Sigmoid colon (tissue), 7 donors: ENCODE measurements around the gene TRMU. TPM values are rescaled to one million over a fixed set of nuclear protein-coding genes. Genes with fewer than 3 reads are reported as not detected.

ENCODE experiments used
- DNase-seq: peaks from one replicate; pipeline ENCODE4 v3.0.0-alpha.2; 2019
- H3K27ac ChIP-seq, 4 donors: fragments of 200-600 bp; sonication (generic); one replicate each; pipeline ENCODE4 v1.5.1; 2016 to 2019; ENCODE audit warnings: mild to moderate bottlenecking in 1 of 4
- H3K27me3 ChIP-seq, 3 donors: fragments of 200-600 bp; sonication (generic); one replicate each; pipeline ENCODE4 v1.5.1; 2019; ENCODE audit warnings: mild to moderate bottlenecking in 1 of 3
- H3K36me3 ChIP-seq, 4 donors: fragments of 200-600 bp; sonication (generic); one replicate each; pipeline ENCODE4 v1.5.1; 2016 to 2019
- H3K4me1 ChIP-seq, 4 donors: fragments of 200-600 bp; sonication (generic); one replicate each; pipeline ENCODE4 v1.5.1; 2017 to 2019
- H3K4me3 ChIP-seq, 4 donors: fragments of 200-600 bp; sonication (generic); one replicate each; pipeline ENCODE4 v1.5.1; 2017 to 2019; ENCODE audit warnings: mild to moderate bottlenecking in 2 of 4, moderate library complexity in 1 of 4
- H3K9me3 ChIP-seq, 4 donors: fragments of 200-600 bp in 3 of 4; sonication (generic) in 3 of 4; one replicate each; pipeline versions ENCODE4 v1.5.1 to v1.6.1; 2013 to 2019
- EP300 ChIP-seq, 4 donors: sonication (generic); formaldehyde crosslinking; IDR thresholded peaks; one replicate each; pipeline ENCODE4 v1.6.1; 2017; ENCODE audit warnings: antibody characterized with exemption in 4 of 4
- POLR2A ChIP-seq, 2 donors: fragments of 450-650 bp; IDR thresholded peaks; one replicate each; pipeline ENCODE4 v1.6.1; 2016; ENCODE audit warnings: antibody characterized with exemption in 2 of 2, mild to moderate bottlenecking in 2 of 2, moderate library complexity in 2 of 2
- POLR2AphosphoS5 ChIP-seq, 4 donors: sonication (generic); formaldehyde crosslinking; IDR thresholded peaks; one replicate each; pipeline ENCODE4 v1.6.1; 2017; ENCODE audit warnings: antibody characterized with exemption in 4 of 4
- WGBS, 2 donors: extraction: QIAGEN DNeasy Blood & Tissue Kit; methylation state at CpG; one replicate each; pipeline ENCODE4 v1.1.7; 2013; 5-methylcytosine and 5-hydroxymethylcytosine counted together
- intact Hi-C: fragments of 100-400 bp; cut with DNase I; formaldehyde crosslinking; loops from one replicate; pipeline ENCODE4 v1.15.1; 2023
- polyA plus RNA-seq, 3 donors: library from polyadenylated mRNA; stranded (reverse); fragments of 200-250 nt; gene quantifications; one replicate each; pipeline ENCODE4 v1.2.3, GENCODE V29; 2013
- total RNA-seq, 4 donors: library from RNA; depleted of rRNA; stranded (reverse); fragments of >200 nt; gene quantifications; one replicate each; pipeline ENCODE4 v1.1.0, GENCODE V29; 2016
- TF ChIP-seq, protein P1 (sequence below), 4 experiments: fragments of 450-650 bp in 3 of 4; fragments of 200-600 bp in 1 of 4; IDR thresholded peaks; one replicate each; pipeline ENCODE4 v1.5.1; 2016 to 2019; ENCODE audit warnings: antibody characterized with exemption in 4 of 4, mild to moderate bottlenecking in 3 of 4, moderate library complexity in 2 of 4
- donor health status: healthy with polysubstance abuse.
- donor health status: Bipolar disorder and iron deficiency.
- donor health status: healthy.

The TRMU gene
- total and polyA plus RNA-seq, 7 donors: 12.5 to 38.7 (median 21.9) TPM

DNA sequence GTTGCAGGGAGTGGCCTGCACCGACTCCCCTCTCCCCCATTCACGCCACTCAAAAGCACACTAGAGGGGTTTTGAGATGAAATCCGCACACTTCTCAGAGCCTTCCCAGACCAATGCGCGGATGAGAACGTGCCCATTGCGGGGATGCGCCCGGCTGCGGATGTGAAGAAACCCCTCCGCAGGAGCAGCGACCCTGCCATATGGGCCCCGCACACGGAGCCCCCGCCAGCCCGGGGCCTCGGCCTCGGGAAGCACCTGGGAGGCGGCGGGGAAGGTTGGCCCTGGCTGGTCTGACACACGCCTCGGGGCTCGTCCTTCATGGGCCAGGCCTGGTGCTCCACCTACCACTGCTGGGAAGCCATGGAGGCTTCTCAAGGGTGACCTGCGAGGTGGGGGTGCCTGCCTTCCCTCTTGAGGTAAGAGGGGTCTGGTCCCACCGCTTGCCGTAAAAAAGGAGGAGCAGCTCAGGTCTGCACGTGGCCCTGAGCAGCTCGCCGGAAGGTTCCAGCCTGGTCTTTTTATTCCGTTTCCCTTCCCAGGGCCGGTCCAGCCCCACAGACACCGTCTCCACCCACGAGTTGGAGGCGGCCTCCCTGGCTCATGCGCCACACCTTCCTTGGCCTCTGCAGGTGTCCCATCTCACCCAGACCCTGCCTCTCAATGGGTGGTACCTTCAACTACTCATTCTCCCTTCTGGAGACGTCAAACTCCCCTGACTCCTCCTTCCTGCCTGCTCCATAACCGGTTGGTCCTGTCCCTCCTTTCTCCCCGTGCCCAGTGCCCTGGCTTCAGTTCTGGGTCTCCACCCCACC lies 39.4 kb downstream of the TRMU start:
- TF ChIP-seq POLR2A (IDR thresholded peaks at IDR 0.05) (no peak), EP300 (IDR thresholded peaks at IDR 0.05) (no peak), POLR2AphosphoS5 (IDR thresholded peaks at IDR 0.05) (no peak)
- TF ChIP-seq, protein P1, sequence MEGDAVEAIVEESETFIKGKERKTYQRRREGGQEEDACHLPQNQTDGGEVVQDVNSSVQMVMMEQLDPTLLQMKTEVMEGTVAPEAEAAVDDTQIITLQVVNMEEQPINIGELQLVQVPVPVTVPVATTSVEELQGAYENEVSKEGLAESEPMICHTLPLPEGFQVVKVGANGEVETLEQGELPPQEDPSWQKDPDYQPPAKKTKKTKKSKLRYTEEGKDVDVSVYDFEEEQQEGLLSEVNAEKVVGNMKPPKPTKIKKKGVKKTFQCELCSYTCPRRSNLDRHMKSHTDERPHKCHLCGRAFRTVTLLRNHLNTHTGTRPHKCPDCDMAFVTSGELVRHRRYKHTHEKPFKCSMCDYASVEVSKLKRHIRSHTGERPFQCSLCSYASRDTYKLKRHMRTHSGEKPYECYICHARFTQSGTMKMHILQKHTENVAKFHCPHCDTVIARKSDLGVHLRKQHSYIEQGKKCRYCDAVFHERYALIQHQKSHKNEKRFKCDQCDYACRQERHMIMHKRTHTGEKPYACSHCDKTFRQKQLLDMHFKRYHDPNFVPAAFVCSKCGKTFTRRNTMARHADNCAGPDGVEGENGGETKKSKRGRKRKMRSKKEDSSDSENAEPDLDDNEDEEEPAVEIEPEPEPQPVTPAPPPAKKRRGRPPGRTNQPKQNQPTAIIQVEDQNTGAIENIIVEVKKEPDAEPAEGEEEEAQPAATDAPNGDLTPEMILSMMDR (IDR thresholded peaks at IDR 0.05): no peak
- Histone ChIP-seq H3K9me3 (no peaks in the 10 kb centered on the region), H3K4me1 (no peaks in the 10 kb centered on the region), H3K4me3 (no peak overlapping the region), H3K27ac (no peak overlapping the region), H3K36me3 (no peaks in the 10 kb centered on the region), H3K27me3 (peaks cover 0 to 4% (median 0%) of the 10 kb centered on the region in 3 donors)
- no peak for DNase-seq
- WGBS, 2 donors: 11 to 67% methylated on average over 38 of the region's 38 CpGs
- intact Hi-C loops: no loop called here

DNA sequence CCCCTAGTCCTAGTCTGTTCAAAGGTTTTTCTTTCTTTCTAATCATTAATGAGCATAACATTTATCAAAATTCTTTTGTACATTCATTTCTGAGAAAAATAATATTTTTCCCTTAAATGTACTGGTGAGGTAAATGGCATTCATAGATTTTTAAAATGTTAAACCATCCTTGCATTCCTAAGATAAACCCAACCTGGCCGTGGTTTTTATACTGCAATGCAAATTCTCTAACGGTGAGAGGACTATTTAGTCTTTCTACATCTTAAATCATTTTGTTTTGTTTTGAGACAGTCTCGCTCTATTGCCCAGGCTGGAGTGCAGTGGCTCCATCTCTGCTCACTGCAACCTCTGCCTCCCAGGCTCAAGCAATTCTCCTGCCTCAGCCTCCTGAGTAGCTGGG lies 40.6 kb downstream of the TRMU start:
- no peaks in the 10 kb centered on the region for H3K4me1 ChIP-seq
- no peak for DNase-seq
- no peak overlapping the region for H3K27ac ChIP-seq
- no peaks in the 10 kb centered on the region for H3K36me3 ChIP-seq
- H3K27me3 ChIP-seq: peaks cover 0 to 4% (median 0%) of the 10 kb centered on the region in 3 donors
- intact Hi-C loops: no loop called here
- TF ChIP-seq EP300 (IDR thresholded peaks at IDR 0.05) (no peak), POLR2AphosphoS5 (IDR thresholded peaks at IDR 0.05) (no peak), POLR2A (IDR thresholded peaks at IDR 0.05) (no peak)
- TF ChIP-seq, protein P1 (IDR thresholded peaks at IDR 0.05): no peak
- 94 to 97% methylated on average over 3 of the region's 3 CpGs for WGBS, 2 donors
- H3K9me3 ChIP-seq: no peaks in the 10 kb centered on the region
- no peak overlapping the region for H3K4me3 ChIP-seq

DNA sequence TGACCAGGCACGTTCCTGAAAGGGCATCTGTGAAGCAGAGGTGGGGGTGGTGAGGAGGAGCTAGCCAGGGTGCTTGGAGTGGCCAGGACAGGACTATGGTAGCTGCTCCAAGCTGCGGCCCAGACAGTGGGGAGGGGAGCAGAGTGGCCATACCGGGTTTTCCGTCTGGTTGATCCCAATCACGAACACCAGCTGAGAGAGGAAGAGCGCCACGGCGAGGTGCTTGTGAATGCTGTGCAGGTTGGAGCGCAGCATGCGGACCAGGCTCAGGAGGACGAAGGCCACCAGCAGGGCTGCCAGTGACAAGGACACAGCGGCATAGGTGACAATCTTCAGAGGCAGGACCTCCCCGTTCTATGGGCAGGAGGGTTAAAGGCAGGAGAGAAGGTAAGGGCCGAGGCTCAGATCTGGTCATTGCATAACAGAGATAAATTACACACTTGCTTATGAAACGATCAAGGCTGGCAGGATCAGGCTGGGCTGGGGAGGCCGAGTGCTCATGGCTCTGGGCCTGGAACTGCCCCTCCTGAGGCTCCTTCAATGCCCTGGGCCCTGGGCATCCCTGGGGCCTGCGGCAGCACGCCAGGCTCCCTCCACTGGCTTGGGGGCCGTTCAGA lies 41.5 kb downstream of the TRMU start:
- TF ChIP-seq, protein P1 (IDR thresholded peaks at IDR 0.05): no peak
- TF ChIP-seq POLR2A (IDR thresholded peaks at IDR 0.05) (no peak), POLR2AphosphoS5 (IDR thresholded peaks at IDR 0.05) (no peak), EP300 (IDR thresholded peaks at IDR 0.05) (no peak)
- intact Hi-C loops: no loop called here
- Histone ChIP-seq H3K36me3 (no peaks in the 10 kb centered on the region), H3K9me3 (no peaks in the 10 kb centered on the region), H3K27ac (no peak overlapping the region), H3K27me3 (peaks cover 0 to 4% (median 0%) of the 10 kb centered on the region in 3 donors), H3K4me3 (no peak overlapping the region), H3K4me1 (no peaks in the 10 kb centered on the region)
- no peak for DNase-seq
- WGBS, 2 donors: 85 to 92% methylated on average over 19 of the region's 19 CpGs

DNA sequence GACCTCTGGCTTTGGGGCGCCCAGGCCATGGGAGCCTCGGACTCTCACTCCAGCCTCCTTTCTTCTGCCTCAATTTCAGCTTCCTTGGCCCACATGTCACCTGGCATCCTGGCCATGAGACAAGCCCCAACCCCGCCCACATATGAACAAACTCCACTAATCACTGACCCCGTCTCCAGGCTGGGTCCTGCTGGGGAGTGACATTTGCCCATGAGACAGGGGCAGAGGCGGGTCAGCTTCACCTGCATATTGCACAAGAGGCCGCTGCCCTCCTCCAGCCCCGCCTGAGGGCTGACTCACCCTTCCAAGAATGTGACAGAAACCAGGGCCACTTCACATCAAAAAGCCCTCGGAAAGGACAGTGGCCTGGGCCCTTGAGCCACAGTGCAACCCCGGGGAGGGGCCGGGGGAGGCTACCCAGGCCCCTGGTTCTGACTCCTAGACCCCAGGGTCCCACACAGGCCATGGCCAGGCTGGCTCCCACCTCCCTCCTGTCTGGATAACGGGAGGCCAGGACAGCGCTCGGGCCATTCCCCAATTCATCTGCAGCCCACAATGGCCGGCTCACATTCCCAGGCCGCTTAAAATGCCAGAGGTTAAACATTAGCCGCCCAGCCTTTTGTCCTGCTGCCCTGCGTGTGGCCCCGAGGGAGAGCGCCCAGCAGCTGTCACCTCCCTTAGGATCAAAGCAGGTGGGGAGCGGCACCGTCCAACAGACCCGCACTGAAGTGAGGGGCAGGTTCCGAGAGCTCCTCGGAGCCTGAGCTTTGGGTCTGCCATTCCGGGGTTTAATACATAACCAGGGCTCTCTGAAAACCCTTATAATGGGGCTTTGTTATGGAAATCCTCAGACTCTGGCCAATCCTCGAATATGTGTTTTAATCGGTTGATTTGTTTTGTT lies 42.3 kb downstream of the TRMU start:
- Histone ChIP-seq H3K9me3 (no peaks in the 10 kb centered on the region), H3K27me3 (peaks cover 0 to 4% (median 0%) of the 10 kb centered on the region in 3 donors), H3K27ac (no peak overlapping the region), H3K4me3 (no peak overlapping the region), H3K36me3 (no peaks in the 10 kb centered on the region), H3K4me1 (no peaks in the 10 kb centered on the region)
- TF ChIP-seq POLR2A (IDR thresholded peaks at IDR 0.05) (no peak), EP300 (IDR thresholded peaks at IDR 0.05) (no peak), POLR2AphosphoS5 (IDR thresholded peaks at IDR 0.05) (no peak)
- TF ChIP-seq, protein P1 (IDR thresholded peaks at IDR 0.05): no peak
- intact Hi-C loops: no loop called here
- WGBS, 2 donors: 22 to 66% methylated on average over 27 of the region's 27 CpGs
- DNase-seq: no peak
